GM12878 (cell line): ENCODE measurements around the gene BEND4. TPM values are rescaled to one million over a fixed set of nuclear protein-coding genes. Genes with fewer than 3 reads are reported as not detected.

Experiments
- BCL11A ChIP-seq: IDR thresholded peaks from 2 replicates; pipeline ENCODE4 v1.6.1; 2011; ENCODE audit warnings: low read depth, low read length
- DPF2 ChIP-seq: fragments of 450-650 bp; IDR thresholded peaks from 2 replicates; pipeline ENCODE4 v1.6.1; 2017; ENCODE audit warnings: mild to moderate bottlenecking
- RCOR1 ChIP-seq: conservative IDR thresholded peaks from 2 replicates; pipeline ENCODE4 v1.6.1; 2012; ENCODE audit warnings: low read depth, low read length, improper control_type of control experiment
- polyA plus RNA-seq, 11 experiments: library from polyadenylated mRNA; depleted of rRNA in 4 of 11; unstranded in 6 of 11; stranded (reverse) in 5 of 11; fragments of >200 nt; fragmentation: Nextera tagmentation in 4 of 11; fragmentation: Illumina TruSeq in 1 of 11; extraction: Ambion mirVana in 4 of 11; extraction: Trizol in 1 of 11; gene quantifications; 1 replicate in 1 of 11; 2 replicates in 10 of 11; pipeline versions ENCODE4 v1.2.1 to v1.2.3, GENCODE V29; 2011 to 2016; ENCODE audit warnings: inconsistent platforms in 2 of 11, missing spikeins in 2 of 11, low read depth in 1 of 11
- total RNA-seq, 4 experiments: library from RNA; depleted of rRNA in 3 of 4; stranded (reverse); fragments of >200 nt in 3 of 4; fragmentation: Illumina TruSeq in 1 of 4; extraction: Trizol in 1 of 4; gene quantifications; 2 replicates each; pipeline versions ENCODE4 v1.2.1 to v1.2.3, GENCODE V29; 2013 to 2021
- TF ChIP-seq, protein P1 (sequence below): IDR thresholded peaks from 2 replicates; pipeline ENCODE4 v1.6.1; 2011; ENCODE audit warnings: borderline replicate concordance, low read depth, mild to moderate bottlenecking, moderate library complexity, mixed read lengths, low read length; ENCODE audit not compliant: insufficient read depth; ENCODE audit errors: extremely low read length
- TF ChIP-seq, protein P2 (sequence below): fragments of 450-650 bp; IDR thresholded peaks from 2 replicates; pipeline ENCODE4 v1.6.1; 2017; ENCODE audit warnings: mild to moderate bottlenecking
- TF ChIP-seq, protein P3 (sequence below), 3 experiments: IDR thresholded peaks in 2 of 3; conservative IDR thresholded peaks in 1 of 3; 2 replicates each; pipeline ENCODE4 v1.5.1; 2011; ENCODE audit warnings: low read depth in 3 of 3, low read length in 3 of 3, mild to moderate bottlenecking in 3 of 3, control low read depth in 2 of 3, moderate library complexity in 2 of 3, inconsistent platforms in 1 of 3, mixed read lengths in 1 of 3; ENCODE audit not compliant: control insufficient read depth in 2 of 3, insufficient read depth in 1 of 3; ENCODE audit errors: extremely low read depth in 1 of 3

The BEND4 gene
- total and polyA plus RNA-seq, 10 of the 15 experiments (the other 5 are each of a cell fraction or from before 2014, with no cell fraction given) = under 0.01 to 0.15 (median 0.04) TPM; not detected in 1

DNA sequence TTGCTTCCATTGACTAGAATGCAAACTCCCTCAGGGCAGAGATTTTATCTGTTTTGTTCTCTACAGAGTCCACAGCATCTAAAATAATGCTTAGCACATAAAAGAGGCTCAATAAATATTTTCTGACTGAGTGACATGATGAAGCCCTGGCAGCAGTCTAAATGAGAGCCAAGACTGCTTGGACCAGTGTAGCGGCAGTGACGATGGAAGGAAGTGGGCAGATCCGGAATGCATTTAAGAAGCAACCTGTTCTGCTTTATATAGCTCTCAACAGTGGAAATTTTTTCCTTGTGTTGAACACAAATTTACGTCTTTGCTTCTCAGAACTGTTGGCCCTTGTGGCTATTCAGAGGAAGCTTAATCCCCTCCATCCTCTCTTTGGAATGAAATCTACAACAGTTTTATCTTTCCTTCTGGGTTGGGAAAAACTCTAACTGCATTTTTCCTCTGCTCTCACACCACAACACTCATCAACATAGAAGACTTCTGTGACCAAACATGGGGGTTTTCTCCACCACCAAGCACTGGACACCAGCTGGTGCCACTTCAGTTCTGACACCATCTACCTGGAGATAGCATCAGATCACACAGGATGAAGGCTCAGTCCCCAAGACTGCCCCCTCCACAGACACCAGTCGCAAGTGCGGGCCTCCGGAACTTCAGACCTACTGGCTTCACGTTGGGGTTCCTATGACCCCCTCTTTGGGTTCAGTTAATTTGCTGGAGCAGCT, 7.0 kb upstream of the BEND4 start (continued):
- TF ChIP-seq, protein P1, sequence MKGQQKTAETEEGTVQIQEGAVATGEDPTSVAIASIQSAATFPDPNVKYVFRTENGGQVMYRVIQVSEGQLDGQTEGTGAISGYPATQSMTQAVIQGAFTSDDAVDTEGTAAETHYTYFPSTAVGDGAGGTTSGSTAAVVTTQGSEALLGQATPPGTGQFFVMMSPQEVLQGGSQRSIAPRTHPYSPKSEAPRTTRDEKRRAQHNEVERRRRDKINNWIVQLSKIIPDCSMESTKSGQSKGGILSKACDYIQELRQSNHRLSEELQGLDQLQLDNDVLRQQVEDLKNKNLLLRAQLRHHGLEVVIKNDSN = no peak
- TF ChIP-seq, protein P2, sequence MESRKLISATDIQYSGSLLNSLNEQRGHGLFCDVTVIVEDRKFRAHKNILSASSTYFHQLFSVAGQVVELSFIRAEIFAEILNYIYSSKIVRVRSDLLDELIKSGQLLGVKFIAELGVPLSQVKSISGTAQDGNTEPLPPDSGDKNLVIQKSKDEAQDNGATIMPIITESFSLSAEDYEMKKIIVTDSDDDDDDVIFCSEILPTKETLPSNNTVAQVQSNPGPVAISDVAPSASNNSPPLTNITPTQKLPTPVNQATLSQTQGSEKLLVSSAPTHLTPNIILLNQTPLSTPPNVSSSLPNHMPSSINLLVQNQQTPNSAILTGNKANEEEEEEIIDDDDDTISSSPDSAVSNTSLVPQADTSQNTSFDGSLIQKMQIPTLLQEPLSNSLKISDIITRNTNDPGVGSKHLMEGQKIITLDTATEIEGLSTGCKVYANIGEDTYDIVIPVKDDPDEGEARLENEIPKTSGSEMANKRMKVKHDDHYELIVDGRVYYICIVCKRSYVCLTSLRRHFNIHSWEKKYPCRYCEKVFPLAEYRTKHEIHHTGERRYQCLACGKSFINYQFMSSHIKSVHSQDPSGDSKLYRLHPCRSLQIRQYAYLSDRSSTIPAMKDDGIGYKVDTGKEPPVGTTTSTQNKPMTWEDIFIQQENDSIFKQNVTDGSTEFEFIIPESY = no peak
- TF ChIP-seq BCL11A (no peak), DPF2 (no peak), RCOR1 (no peak)
- TF ChIP-seq, protein P3, sequence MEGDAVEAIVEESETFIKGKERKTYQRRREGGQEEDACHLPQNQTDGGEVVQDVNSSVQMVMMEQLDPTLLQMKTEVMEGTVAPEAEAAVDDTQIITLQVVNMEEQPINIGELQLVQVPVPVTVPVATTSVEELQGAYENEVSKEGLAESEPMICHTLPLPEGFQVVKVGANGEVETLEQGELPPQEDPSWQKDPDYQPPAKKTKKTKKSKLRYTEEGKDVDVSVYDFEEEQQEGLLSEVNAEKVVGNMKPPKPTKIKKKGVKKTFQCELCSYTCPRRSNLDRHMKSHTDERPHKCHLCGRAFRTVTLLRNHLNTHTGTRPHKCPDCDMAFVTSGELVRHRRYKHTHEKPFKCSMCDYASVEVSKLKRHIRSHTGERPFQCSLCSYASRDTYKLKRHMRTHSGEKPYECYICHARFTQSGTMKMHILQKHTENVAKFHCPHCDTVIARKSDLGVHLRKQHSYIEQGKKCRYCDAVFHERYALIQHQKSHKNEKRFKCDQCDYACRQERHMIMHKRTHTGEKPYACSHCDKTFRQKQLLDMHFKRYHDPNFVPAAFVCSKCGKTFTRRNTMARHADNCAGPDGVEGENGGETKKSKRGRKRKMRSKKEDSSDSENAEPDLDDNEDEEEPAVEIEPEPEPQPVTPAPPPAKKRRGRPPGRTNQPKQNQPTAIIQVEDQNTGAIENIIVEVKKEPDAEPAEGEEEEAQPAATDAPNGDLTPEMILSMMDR (IDR thresholded peaks at IDR 0.05 in 2 of 3, conservative IDR thresholded peaks at IDR 0.05 in 1 of 3; ENCODE audit: control insufficient read depth in 2 of 3, extremely low read depth in 1 of 3, insufficient read depth in 1 of 3, low read depth in 3 of 3, low read length in 3 of 3) = no peak
